Astrocyte (in vitro differentiated cells and primary cell): ENCODE results near the gene C19orf44.

Source experiments
- EZH2 ChIP-seq: IDR thresholded peaks from 2 replicates; pipeline ENCODE4 v1.6.1; 2012; ENCODE audit warnings: mild to moderate bottlenecking, low read length, inconsistent platforms; ENCODE audit not compliant: insufficient read depth
- TF ChIP-seq, protein P1 (sequence below): IDR thresholded peaks from 2 replicates; pipeline ENCODE4 v1.5.1; 2011; ENCODE audit warnings: low read depth, mild to moderate bottlenecking, inconsistent platforms, low read length, moderate library complexity; ENCODE audit not compliant: insufficient read depth

DNA sequence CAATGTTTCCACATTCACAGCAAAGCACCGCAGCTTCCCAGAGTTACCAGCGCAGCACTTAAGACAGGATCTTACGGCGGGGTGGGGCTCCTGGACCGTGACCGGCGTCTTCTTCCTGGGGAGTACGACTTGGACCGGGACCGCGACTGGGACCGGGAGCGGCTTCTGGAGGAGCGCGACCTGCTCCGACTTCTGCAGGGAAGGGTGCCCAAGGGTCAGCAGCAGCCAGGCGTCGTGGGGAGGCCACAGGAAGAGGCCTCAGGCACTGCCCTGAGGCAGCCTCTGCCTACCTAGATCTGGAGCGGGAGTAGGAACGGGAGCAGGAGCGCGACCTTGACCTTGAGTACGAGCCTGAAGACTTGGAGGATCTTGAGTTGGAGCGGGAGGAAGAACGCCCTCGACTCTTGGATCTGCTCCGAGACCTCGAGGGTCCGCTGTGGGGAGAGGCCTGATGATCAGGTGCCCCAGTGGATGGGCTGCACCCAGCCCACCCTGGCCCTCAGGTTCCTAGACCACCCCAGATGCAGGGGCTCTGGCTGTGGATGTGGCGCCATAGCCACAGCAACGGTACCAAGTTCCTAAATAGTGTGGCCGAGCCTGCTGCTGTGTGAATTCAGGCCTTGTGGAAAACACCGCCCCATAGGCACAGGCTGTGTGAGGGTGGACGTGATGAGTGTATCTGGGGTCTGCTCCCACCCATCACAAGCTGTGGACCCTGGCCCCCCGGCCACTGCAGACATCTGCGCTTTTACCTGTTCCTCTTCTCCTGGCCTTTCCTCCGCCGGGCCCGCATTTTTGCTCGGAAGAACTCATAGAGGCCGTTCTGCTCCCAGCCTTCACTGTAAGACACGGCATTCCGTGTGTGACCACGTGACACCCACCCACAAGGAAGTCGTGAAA is 24.1 kb downstream of the C19orf44 start:
- TF ChIP-seq, protein P1, sequence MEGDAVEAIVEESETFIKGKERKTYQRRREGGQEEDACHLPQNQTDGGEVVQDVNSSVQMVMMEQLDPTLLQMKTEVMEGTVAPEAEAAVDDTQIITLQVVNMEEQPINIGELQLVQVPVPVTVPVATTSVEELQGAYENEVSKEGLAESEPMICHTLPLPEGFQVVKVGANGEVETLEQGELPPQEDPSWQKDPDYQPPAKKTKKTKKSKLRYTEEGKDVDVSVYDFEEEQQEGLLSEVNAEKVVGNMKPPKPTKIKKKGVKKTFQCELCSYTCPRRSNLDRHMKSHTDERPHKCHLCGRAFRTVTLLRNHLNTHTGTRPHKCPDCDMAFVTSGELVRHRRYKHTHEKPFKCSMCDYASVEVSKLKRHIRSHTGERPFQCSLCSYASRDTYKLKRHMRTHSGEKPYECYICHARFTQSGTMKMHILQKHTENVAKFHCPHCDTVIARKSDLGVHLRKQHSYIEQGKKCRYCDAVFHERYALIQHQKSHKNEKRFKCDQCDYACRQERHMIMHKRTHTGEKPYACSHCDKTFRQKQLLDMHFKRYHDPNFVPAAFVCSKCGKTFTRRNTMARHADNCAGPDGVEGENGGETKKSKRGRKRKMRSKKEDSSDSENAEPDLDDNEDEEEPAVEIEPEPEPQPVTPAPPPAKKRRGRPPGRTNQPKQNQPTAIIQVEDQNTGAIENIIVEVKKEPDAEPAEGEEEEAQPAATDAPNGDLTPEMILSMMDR: no peak
- TF ChIP-seq EZH2: no peak
